Daoy (cell line): Measurements from ENCODE around the gene UBE2G2. TPM values are rescaled to one million over a fixed set of nuclear protein-coding genes. Genes with fewer than 3 reads are reported as not detected.

Source experiments
- DNase-seq: peaks from one replicate; pipeline ENCODE4 v3.0.0-alpha.2; 2015; ENCODE audit warnings: low read depth
- total RNA-seq: library from RNA; depleted of rRNA; stranded (reverse); fragments of >200 nt; shearing (Covaris generic); gene quantifications from 2 replicates; pipeline ENCODE4 v1.2.3, GENCODE V29; 2014; rRNA removed

Gene UBE2G2
- total RNA-seq, 1 experiment from 2014 or later, result 90.1 TPM

- no peak for DNase-seq
Measured at GRCh38 chr21:44727757-44728156, 73.9 kb downstream of the UBE2G2 start.

GRCh38 chr21:44727321-44727720 is 74.3 kb downstream of the UBE2G2 start:
- no peak for DNase-seq

GRCh38 chr21:44726826-44727225 is 74.8 kb downstream of the UBE2G2 start:
- DNase-seq, result no peak

GRCh38 chr21:44724926-44725325 is 76.7 kb downstream of the UBE2G2 start:
- no peak for DNase-seq

- no peak for DNase-seq
Measured at GRCh38 chr21:44724196-44724595, 77.4 kb downstream of the UBE2G2 start.

GRCh38 chr21:44723177-44724131 is 78.2 kb downstream of the UBE2G2 start:
- DNase-seq, result peak; percentile 35

GRCh38 chr21:44722731-44723130 is 78.9 kb downstream of the UBE2G2 start:
- DNase-seq, result no peak

- DNase-seq, result no peak
Measured at GRCh38 chr21:44720170-44720569, 81.5 kb downstream of the UBE2G2 start.

Other genes with a start within 250 kb of the UBE2G2 start
- not detected in 2 replicates for gene KRTAP10-3, start 243.0 kb downstream of the UBE2G2 start, total RNA-seq
- not detected in 2 replicates for gene KRTAP10-4, start 228.1 kb downstream of the UBE2G2 start, total RNA-seq
- not detected in 2 replicates for gene KRTAP10-5, start 221.2 kb downstream of the UBE2G2 start, total RNA-seq
- not detected in 2 replicates for gene KRTAP10-6, start 209.3 kb downstream of the UBE2G2 start, total RNA-seq
- gene KRTAP10-7, start 201.2 kb downstream of the UBE2G2 start, total RNA-seq, result not detected in 2 replicates
- not detected in 2 replicates for gene KRTAP10-8, start 189.7 kb downstream of the UBE2G2 start, total RNA-seq
- not detected in 2 replicates for gene KRTAP10-9, start 174.7 kb downstream of the UBE2G2 start, total RNA-seq
- gene KRTAP10-10, start 164.5 kb downstream of the UBE2G2 start, total RNA-seq, result not detected in 2 replicates
- not detected in 2 replicates for gene KRTAP10-11, start 155.4 kb downstream of the UBE2G2 start, total RNA-seq
- not detected in 2 replicates for gene KRTAP12-4, start 147.2 kb downstream of the UBE2G2 start, total RNA-seq
- not detected in 2 replicates for gene KRTAP12-3, start 143.9 kb downstream of the UBE2G2 start, total RNA-seq
- gene KRTAP12-2, start 134.9 kb downstream of the UBE2G2 start, total RNA-seq, result not detected in 2 replicates
- not detected in 2 replicates for gene KRTAP12-1, start 119.7 kb downstream of the UBE2G2 start, total RNA-seq
- gene KRTAP10-12, start 104.6 kb downstream of the UBE2G2 start, total RNA-seq, result not detected in 2 replicates
- gene TSPEAR, start 90.2 kb downstream of the UBE2G2 start, total RNA-seq, result not detected in 2 replicates
- 98.9 and 125 TPM in 2 replicates for gene SUMO3, start 16.2 kb upstream of the UBE2G2 start, total RNA-seq
- 321 and 333 TPM in 2 replicates for gene PTTG1IP, start 71.9 kb upstream of the UBE2G2 start, total RNA-seq
- 0.09 and 1.0 TPM in 2 replicates for gene ITGB2, start 119.1 kb upstream of the UBE2G2 start, total RNA-seq
- 46.9 and 60.5 TPM in 2 replicates for gene SLX9, start 138.2 kb upstream of the UBE2G2 start, total RNA-seq